ENCODE measurements around the gene TEX2. TPM values are rescaled to one million over a fixed set of nuclear protein-coding genes. Genes with fewer than 3 reads are reported as not detected.

TEX2 gene
- total RNA-seq, 1 donor from 2014 or later, result 41.3 TPM

- Histone ChIP-seq H3K36me3 (peaks cover 6% of the 10 kb centered on the region), H3K4me1 (peaks cover 31% of the 10 kb centered on the region), H3K27ac (no peak overlapping the region), H3K4me3 (no peak overlapping the region), H3K9me3 (no peaks in the 10 kb centered on the region), H3K27me3 (ENCODE audit: low read depth) (no peaks in the 10 kb centered on the region)
- ATAC-seq (no peak), DNase-seq (no peak)
- TF ChIP-seq CTCF (IDR thresholded peaks at IDR 0.05), result no peak
- intact Hi-C loops (cut with DNase I), result no loop called here
Observed at GRCh38 chr17:64158831-64159590, 104.0 kb downstream of the TEX2 start.

GRCh38 chr17:64158406-64158805, 104.7 kb downstream of the TEX2 start:
- H3K27me3 ChIP-seq (ENCODE audit: low read depth), result no peaks in the 10 kb centered on the region
- H3K36me3 ChIP-seq, result peaks cover 12% of the 10 kb centered on the region
- no peak overlapping the region for H3K27ac ChIP-seq
- DNase-seq, result no peak
- H3K4me3 ChIP-seq, result no peak overlapping the region
- no peaks in the 10 kb centered on the region for H3K9me3 ChIP-seq
- no peak for ATAC-seq
- intact Hi-C loops (cut with DNase I), result no loop called here
- peaks cover 37% of the 10 kb centered on the region for H3K4me1 ChIP-seq
- no peak for TF ChIP-seq CTCF (IDR thresholded peaks at IDR 0.05)

- no peak for DNase-seq
- Histone ChIP-seq H3K4me3 (no peak overlapping the region), H3K9me3 (no peaks in the 10 kb centered on the region), H3K36me3 (peaks cover 17% of the 10 kb centered on the region), H3K27ac (no peak overlapping the region), H3K4me1 (peaks cover 44% of the 10 kb centered on the region), H3K27me3 (ENCODE audit: low read depth) (no peaks in the 10 kb centered on the region)
- ATAC-seq, result no peak
- TF ChIP-seq CTCF (IDR thresholded peaks at IDR 0.05), result no peak
- intact Hi-C loops (cut with DNase I), result no loop called here
Observed at GRCh38 chr17:64157669-64158180, 105.3 kb downstream of the TEX2 start.

GRCh38 chr17:64156670-64157069, 106.4 kb downstream of the TEX2 start:
- intact Hi-C loops (cut with DNase I), result no loop called here
- Histone ChIP-seq H3K9me3 (no peaks in the 10 kb centered on the region), H3K27ac (peak overlapping the region; percentile 81), H3K36me3 (peaks cover 26% of the 10 kb centered on the region), H3K27me3 (ENCODE audit: low read depth) (no peaks in the 10 kb centered on the region), H3K4me1 (peaks cover 55% of the 10 kb centered on the region), H3K4me3 (no peak overlapping the region)
- ATAC-seq (no peak), DNase-seq (no peak)
- TF ChIP-seq CTCF (IDR thresholded peaks at IDR 0.05), result no peak

- intact Hi-C loops (cut with DNase I), result no loop called here
- H3K27ac ChIP-seq, result peak overlapping the region; percentile 81
Observed at GRCh38 chr17:64155751-64156544, 107.1 kb downstream of the TEX2 start.

More at GRCh38 chr17:64155751-64156544, 107.1 kb downstream of the TEX2 start:
- TF ChIP-seq CTCF (IDR thresholded peaks at IDR 0.05), result no peak
- Histone ChIP-seq H3K9me3 (no peaks in the 10 kb centered on the region), H3K4me1 (peaks cover 62% of the 10 kb centered on the region), H3K4me3 (no peak overlapping the region), H3K27me3 (ENCODE audit: low read depth) (no peaks in the 10 kb centered on the region), H3K36me3 (peaks cover 32% of the 10 kb centered on the region)
- DNase-seq, result no peak
- ATAC-seq, result peak; percentile 64 to 76

Data from lower lobe of right lung (tissue), 2 donors.